Stimulated activated CD8-positive, alpha-beta memory T cell treated with anti-CD3 and anti-CD28 coated beads, Interleukin-12 subunit alpha, Interleukin-12 subunit beta, amount 100 ng/mL, for 24 hours (primary cell): ENCODE results near the gene TROAP.
"Not testable (repeated sequence)": the region's sequence is repeated elsewhere in the genome, so short reads cannot be mapped to it uniquely, and the experiment has no call there.

Source experiments
- DNase-seq: peaks from one replicate; pipeline ENCODE4 v3.0.0-alpha.2; 2020; ENCODE audit errors: extremely low read depth

Gene TROAP

DNA sequence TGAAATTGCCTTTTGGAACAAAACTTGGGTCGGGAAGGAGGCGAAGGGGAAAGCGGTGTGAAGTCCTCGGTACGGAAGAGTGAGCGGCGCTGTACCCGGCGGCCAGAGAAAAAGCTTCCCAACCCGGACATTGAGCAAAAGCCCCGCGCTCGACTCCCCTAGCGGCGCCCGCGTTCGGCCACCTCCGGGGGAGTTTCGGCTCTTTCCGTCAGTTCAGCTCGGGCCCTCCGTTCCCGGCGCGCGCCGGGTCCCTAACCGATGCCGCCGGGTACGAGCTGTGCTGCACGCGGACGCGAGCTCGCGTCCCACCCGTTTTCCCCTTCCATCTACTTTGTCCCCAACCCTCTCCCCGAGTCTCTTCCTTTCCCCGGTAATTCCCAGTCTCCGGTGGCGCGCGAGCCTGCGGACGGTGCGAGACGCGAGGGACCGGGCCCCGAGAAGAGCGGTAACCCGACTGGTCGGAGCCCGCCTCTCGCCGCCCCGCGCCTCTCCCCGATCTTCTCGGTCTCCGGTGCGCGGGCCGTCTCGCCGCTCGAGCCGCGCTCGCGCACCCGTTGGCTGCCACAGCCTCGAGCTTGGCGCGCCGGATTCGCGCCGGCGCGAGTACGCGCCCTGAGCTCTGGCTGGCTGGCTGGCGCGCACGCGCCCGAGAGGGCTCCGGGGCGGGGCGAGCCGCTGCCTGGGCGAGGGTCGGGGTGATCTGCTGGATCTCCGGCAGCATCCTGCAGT lies 43.8 kb downstream of the TROAP start:
- DNase-seq = peak; percentile 70

DNA sequence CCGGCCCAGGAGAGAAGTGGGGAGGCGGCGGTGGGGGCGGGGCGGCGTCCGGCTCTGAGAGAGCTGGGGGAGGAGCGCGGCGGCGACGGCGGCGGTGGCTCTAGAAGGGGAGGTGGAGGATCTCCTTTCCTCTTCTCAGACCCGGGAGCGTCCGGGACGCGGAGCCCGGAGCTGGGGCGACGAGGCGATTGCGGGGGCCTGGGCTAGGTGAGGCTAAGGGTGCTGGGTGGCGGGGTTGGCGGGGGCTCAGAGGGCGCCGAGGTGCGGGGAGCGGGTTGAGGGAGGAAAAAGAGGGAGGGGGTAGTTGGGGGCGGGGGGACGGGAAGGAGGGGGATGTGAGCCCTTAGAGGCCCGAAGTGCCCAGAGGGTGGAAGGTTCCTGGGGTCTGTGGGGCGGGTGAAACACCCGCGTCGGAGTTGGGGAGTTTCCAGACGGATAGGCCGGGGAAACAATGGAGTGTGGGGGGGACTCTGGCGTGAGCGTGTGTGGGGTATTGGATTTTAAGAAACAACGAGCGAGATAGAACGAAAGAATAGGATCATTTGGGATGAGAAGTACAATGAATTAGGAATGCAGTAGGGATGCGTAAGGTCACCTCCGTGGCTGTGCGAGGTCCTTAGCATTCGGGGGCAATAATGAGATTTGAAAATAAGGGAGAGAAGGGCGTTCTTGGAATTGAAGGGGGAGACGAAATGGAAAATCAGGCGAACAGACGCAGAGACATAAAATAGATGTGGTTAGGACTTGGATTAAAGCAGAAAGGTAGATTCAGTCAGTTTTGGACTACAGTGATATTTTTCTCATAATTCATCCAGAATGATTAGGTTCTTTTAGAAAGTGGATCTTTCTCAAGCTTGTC lies 44.6 kb downstream of the TROAP start, which contains the start of gene SPATS2:
TSS of gene SPATS2 (plus strand) at position 82 of the 859 bp plus-strand sequence. CDS start 93,551 bp downstream, outside the sequence.
- no peak for DNase-seq

DNA sequence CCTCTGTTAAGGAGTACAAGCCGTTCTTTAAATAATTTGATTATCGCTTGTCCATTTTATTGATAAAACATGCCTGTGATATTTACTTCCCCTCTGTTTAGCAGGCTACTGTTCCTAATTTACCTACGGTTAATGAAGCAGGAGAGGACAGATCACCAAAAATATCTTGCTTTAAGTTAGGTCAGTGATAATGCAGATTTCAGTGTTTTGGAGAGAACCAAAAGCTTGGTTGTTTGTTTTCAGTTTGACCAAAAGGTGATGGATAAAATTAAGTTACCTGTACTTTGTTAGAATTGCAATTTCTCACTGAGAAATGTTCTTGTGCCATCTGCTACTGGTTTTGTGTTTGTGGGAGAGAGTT lies 45.2 kb downstream of the TROAP start:
- DNase-seq = no peak

DNA sequence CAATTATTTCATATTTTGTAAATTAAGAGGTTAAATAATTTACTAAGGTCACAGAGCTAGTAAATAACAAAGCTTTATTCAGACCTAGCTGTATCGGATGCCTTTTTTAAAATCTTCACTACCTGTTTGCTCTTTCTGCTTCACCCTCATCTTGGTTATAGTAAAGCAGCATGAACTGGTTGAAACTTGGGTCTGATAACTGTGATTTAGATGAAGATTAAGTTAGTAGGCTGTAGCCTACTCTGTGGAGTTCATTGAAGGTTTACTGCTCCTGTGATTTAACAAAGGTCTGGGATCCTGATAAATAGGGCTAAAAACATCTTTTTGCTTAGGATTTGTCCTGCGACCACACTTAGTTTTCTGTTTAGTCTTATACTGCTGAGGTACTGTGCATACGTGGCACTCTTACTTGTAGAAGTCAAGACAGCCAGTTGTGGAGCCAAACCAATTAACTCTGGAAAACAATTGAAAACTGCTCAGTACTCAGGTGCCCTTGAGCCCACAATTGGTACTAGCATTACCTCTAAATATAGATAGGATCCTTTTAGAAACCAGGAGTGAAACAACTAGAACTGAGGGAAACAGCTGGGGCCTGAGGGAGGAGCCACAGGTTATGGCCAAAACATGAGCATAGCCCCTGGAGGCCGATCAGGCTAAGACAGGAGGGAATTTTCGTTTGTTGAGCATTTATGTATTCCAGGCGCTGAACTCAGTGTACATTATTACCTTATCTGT lies 46.5 kb downstream of the TROAP start:
- DNase-seq = no peak

DNA sequence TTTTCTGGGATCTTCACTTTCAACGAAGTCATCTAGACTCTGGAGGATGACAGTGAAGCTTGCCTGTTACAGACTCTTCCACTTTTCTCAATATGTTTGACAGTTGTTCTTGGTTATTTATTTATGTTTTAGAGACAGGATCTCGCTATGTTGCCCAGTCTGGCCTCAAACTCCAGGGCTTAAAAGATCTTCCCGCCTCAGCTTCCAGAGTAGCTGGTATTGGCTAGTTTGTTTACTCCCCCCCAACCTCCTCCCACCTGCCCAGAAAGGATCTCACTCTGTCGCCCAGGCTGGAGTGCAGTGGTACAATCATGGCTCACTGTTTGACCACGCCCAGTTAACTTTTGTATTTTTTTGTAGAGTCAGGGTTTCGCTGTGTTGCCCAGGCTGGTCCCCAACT lies 47.5 kb downstream of the TROAP start:
- no peak for DNase-seq

DNA sequence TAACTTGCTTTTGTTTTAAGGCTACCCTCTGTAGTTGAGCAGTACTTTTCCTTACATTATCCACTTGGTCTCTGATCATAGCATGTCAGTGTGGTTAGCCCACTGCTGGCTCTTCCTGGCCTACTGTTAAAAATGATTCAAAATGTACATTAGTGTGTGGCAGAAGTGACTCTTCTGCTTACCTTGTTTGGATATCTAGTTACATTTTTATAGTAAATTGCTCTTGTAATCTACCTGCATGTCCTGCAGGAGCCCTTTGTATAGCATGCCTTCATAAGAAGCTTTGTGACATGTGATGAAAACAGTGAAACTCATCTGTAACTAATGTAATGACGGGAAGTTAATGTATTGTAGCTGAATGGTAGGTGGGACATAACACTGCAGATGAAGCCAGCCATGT lies 52.4 kb downstream of the TROAP start:
- no peak for DNase-seq

DNA sequence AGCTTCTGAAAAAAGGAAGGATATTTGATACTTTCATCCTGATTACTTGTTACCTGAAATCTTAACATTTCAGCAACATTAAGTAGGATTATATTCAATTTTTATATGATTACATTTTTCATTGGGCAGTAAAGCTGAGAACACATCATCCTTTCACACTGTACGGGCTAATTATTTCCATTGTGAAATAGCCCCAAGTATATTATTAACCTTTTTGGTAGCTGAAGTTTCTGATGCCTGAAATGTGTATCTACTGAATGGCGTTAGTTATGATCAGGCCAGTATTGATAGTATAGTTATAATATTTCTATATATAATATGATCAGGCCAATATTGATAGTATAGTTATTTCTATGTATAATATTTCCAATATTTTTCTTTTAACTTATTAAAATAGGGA lies 54.3 kb downstream of the TROAP start:
- DNase-seq = no peak

DNA sequence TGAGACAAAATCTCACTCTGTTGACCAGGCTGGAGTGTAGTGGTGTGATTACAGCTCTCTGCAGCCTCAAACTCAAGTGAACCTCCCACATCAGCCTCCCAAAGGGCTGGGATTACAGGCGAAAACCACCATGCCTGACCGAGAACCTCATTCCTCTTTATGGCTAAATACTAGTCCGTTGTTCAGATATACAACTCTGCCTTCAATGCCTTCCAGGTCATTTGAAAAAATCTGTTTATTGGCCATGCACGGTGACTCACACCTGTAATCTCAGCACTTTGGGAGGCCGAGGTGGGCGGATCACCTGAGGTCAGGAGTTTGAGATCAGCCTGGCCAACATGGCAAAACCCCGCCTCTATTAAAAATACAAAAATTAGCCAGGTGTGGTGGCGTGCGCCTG lies 57.1 kb downstream of the TROAP start:
- not testable (repeated sequence) for DNase-seq
